Naive B cell (primary cell): Measurements from ENCODE around the gene MOBP. TPM values are rescaled to one million over a fixed set of nuclear protein-coding genes. Genes with fewer than 3 reads are reported as not detected.

ENCODE experiments used
- ATAC-seq, 2 donors: fragments of 150-1000 bp; cut with Tn5 transposase; 2 replicates each; pipeline ENCODE4 v1.10.0; 2021; ENCODE audit warnings: low read depth in 2 of 2, mild to moderate bottlenecking in 2 of 2, moderate library complexity in 2 of 2
- DNase-seq: peaks from one replicate; pipeline ENCODE4 v3.0.0; 2022
- H3K27ac Mint-ChIP-seq, 6 donors: one replicate each; pipeline ENCODE4 v1.8.0; 2020 to 2022; ENCODE audit warnings: mild to moderate bottlenecking in 6 of 6, mixed read lengths in 6 of 6, moderate library complexity in 5 of 6, inconsistent platforms in 2 of 6
- H3K27me3 Mint-ChIP-seq, 3 donors: one replicate each; pipeline ENCODE4 v1.8.0; 2021 to 2022; ENCODE audit warnings: mixed read lengths in 3 of 3, mild to moderate bottlenecking in 1 of 3
- H3K36me3 Mint-ChIP-seq, 2 donors: one replicate each; pipeline ENCODE4 v1.8.0; 2020 to 2022; ENCODE audit warnings: mixed read lengths in 2 of 2, inconsistent platforms in 1 of 2, mild to moderate bottlenecking in 1 of 2
- H3K4me1 Mint-ChIP-seq, 3 donors: one replicate each; pipeline ENCODE4 v1.8.0; 2020 to 2022; ENCODE audit warnings: mixed read lengths in 3 of 3, inconsistent platforms in 1 of 3, mild to moderate bottlenecking in 1 of 3, moderate library complexity in 1 of 3
- H3K4me3 Mint-ChIP-seq, 8 donors: one replicate each; pipeline ENCODE4 v1.8.0; 2020 to 2022; ENCODE audit warnings: mild to moderate bottlenecking in 8 of 8, mixed read lengths in 8 of 8, moderate library complexity in 8 of 8, inconsistent platforms in 2 of 8
- H3K9me3 Mint-ChIP-seq, 7 donors: one replicate each; pipeline ENCODE4 v1.8.0; 2020 to 2022; ENCODE audit warnings: mixed read lengths in 7 of 7, mild to moderate bottlenecking in 5 of 7, inconsistent platforms in 2 of 7, moderate library complexity in 1 of 7
- polyA plus RNA-seq, 6 donors: library from polyadenylated mRNA; unstranded; fragments of 300-500 nt; fragmentation: Illumina TruSeq; gene quantifications; one replicate each; pipeline ENCODE4 v1.2.3, GENCODE V29; 2021; ENCODE audit warnings: low read depth in 6 of 6

MOBP gene
- polyA plus RNA-seq, 6 donors from 2014 or later, result not detected

- no peak overlapping the region for H3K27ac Mint-ChIP-seq
- H3K36me3 Mint-ChIP-seq, result peaks cover 0 to 3% of the 10 kb centered on the region in 2 donors
- no peak for DNase-seq
- ATAC-seq, result no peak
- peaks cover 0 to 8% (median 6%) of the 10 kb centered on the region in 3 donors for H3K27me3 Mint-ChIP-seq
- peaks cover 0 to 4% (median 0%) of the 10 kb centered on the region in 7 donors for H3K9me3 Mint-ChIP-seq
- no peak overlapping the region for H3K4me3 Mint-ChIP-seq
- no peaks in the 10 kb centered on the region for H3K4me1 Mint-ChIP-seq
Observed at GRCh38 chr3:39541917-39542329, 74.4 kb downstream of the MOBP start.

GRCh38 chr3:39542588-39542988, 75.1 kb downstream of the MOBP start:
- no peak overlapping the region for H3K27ac Mint-ChIP-seq
- DNase-seq (no peak), ATAC-seq (no peak)
- H3K4me1 Mint-ChIP-seq, result no peaks in the 10 kb centered on the region
- H3K9me3 Mint-ChIP-seq, result peaks cover 0 to 4% (median 0%) of the 10 kb centered on the region in 7 donors
- no peak overlapping the region for H3K4me3 Mint-ChIP-seq
- peaks cover 0 to 3% of the 10 kb centered on the region in 2 donors for H3K36me3 Mint-ChIP-seq
- H3K27me3 Mint-ChIP-seq, result peaks cover 0 to 8% (median 6%) of the 10 kb centered on the region in 3 donors

GRCh38 chr3:39548282-39548681, 80.8 kb downstream of the MOBP start:
- H3K27me3 Mint-ChIP-seq, result peaks cover 16 to 33% (median 18%) of the 10 kb centered on the region in 3 donors
- no peak overlapping the region for H3K4me3 Mint-ChIP-seq
- H3K9me3 Mint-ChIP-seq, result peaks cover 1 to 16% (median 9%) of the 10 kb centered on the region in 7 donors
- no peak for DNase-seq
- H3K27ac Mint-ChIP-seq, result no peak overlapping the region
- H3K36me3 Mint-ChIP-seq, result peaks cover 0 to 3% of the 10 kb centered on the region in 2 donors
- no peak for ATAC-seq
- H3K4me1 Mint-ChIP-seq, result no peaks in the 10 kb centered on the region

GRCh38 chr3:39550354-39551051, 83.0 kb downstream of the MOBP start:
- H3K27ac Mint-ChIP-seq, result no peak overlapping the region
- H3K4me1 Mint-ChIP-seq, result no peaks in the 10 kb centered on the region
- H3K36me3 Mint-ChIP-seq, result no peaks in the 10 kb centered on the region
- no peak overlapping the region for H3K4me3 Mint-ChIP-seq
- ATAC-seq (no peak), DNase-seq (no peak)
- H3K27me3 Mint-ChIP-seq, result peaks cover 13 to 30% (median 16%) of the 10 kb centered on the region in 3 donors
- peaks cover 4 to 38% (median 22%) of the 10 kb centered on the region in 7 donors for H3K9me3 Mint-ChIP-seq

Other genes starting within 250 kb of the MOBP start
- 1 to 10 TPM in 5 of 6 donors, under 1 TPM in 1; 0.14 to 2.9 (median 1.3) TPM for gene CX3CR1, start 187.6 kb upstream of the MOBP start, polyA plus RNA-seq
- gene CCR8, start 138.0 kb upstream of the MOBP start, polyA plus RNA-seq, result not detected
- gene SLC25A38, start 84.3 kb upstream of the MOBP start, polyA plus RNA-seq, result 10 to 100 TPM; 44.4 to 70.4 (median 56.5) TPM
- 1,000 to 10,000 TPM; 1,144 to 1,512 (median 1,204) TPM for gene RPSA, start 61.0 kb upstream of the MOBP start, polyA plus RNA-seq